Activated T-cell treated with anti-CD3 and anti-CD28 coated beads for 4 hours (primary cell): ENCODE measurements around the gene SRGAP3.

Source experiments
- DNase-seq: peaks from one replicate; pipeline ENCODE4 v3.0.0-alpha.2; 2020

The SRGAP3 gene

GRCh38 chr3:9223672-9224071 is 25.8 kb downstream of the SRGAP3 start:
- no peak for DNase-seq

GRCh38 chr3:9222956-9223639 is 26.3 kb downstream of the SRGAP3 start:
- DNase-seq, result no peak

- no peak for DNase-seq
Observed at GRCh38 chr3:9222049-9222448, 27.4 kb downstream of the SRGAP3 start.

- DNase-seq, result no peak
Observed at GRCh38 chr3:9218514-9218846, 31.0 kb downstream of the SRGAP3 start.

GRCh38 chr3:9217784-9218513 is 31.5 kb downstream of the SRGAP3 start:
- no peak for DNase-seq

- no peak for DNase-seq
Observed at GRCh38 chr3:9216736-9217135, 32.7 kb downstream of the SRGAP3 start.

GRCh38 chr3:9214599-9214998 is 34.8 kb downstream of the SRGAP3 start:
- no peak for DNase-seq

- DNase-seq, result no peak
Observed at GRCh38 chr3:9214185-9214584, 35.3 kb downstream of the SRGAP3 start.

GRCh38 chr3:9213019-9213634 is 36.3 kb downstream of the SRGAP3 start:
- DNase-seq, result no peak

- DNase-seq, result no peak
Observed at GRCh38 chr3:9211155-9211950, 38.1 kb downstream of the SRGAP3 start.

- DNase-seq, result no peak
Observed at GRCh38 chr3:9209777-9210176, 39.7 kb downstream of the SRGAP3 start.

GRCh38 chr3:9208605-9209152 is 40.8 kb downstream of the SRGAP3 start:
- DNase-seq, result no peak

- no peak for DNase-seq
Observed at GRCh38 chr3:9207116-9207763, 42.2 kb downstream of the SRGAP3 start.

GRCh38 chr3:9206287-9206686 is 43.2 kb downstream of the SRGAP3 start:
- DNase-seq, result no peak

GRCh38 chr3:9205345-9206143 is 43.9 kb downstream of the SRGAP3 start:
- no peak for DNase-seq

- DNase-seq, result no peak
Observed at GRCh38 chr3:9204253-9204992, 45.0 kb downstream of the SRGAP3 start.

- no peak for DNase-seq
Observed at GRCh38 chr3:9203317-9203716, 46.1 kb downstream of the SRGAP3 start.

- no peak for DNase-seq
Observed at GRCh38 chr3:9202546-9202945, 46.9 kb downstream of the SRGAP3 start.

- no peak for DNase-seq
Observed at GRCh38 chr3:9201955-9202354, 47.5 kb downstream of the SRGAP3 start.

- no peak for DNase-seq
Observed at GRCh38 chr3:9201266-9201665, 48.2 kb downstream of the SRGAP3 start.

- no peak for DNase-seq
Observed at GRCh38 chr3:9199775-9200174, 49.7 kb downstream of the SRGAP3 start.
